HEK293 (cell line): ENCODE data around the gene DIS3L2.

ENCODE experiments used
- CTCF ChIA-PET: fragments of 350-600 bp; formaldehyde crosslinking; extraction: SDS; loops from one replicate; lab custom pipeline; 2021; ENCODE audit warnings: antibody characterized with exemption; lab: Yijun Ruan, JAX
- POLR2A ChIA-PET: fragments of 300-600 bp; formaldehyde crosslinking; extraction: SDS; loops from one replicate; lab custom pipeline; 2020; ENCODE audit warnings: antibody characterized with exemption, inconsistent platforms; lab: Yijun Ruan, JAX
- H3K27ac ChIP-seq: fragments of 200-500 bp; sonication (Bioruptor generic); 2 replicates; pipeline ENCODE4 v1.5.1; 2014; ENCODE audit warnings: low read depth, low read length, control low read depth, inconsistent platforms; ENCODE audit errors: extremely low read depth
- H3K36me3 ChIP-seq, 2 experiments: fragments of 200-500 bp in 1 of 2; sonication (Bioruptor generic) in 1 of 2; 1 replicate in 1 of 2; 2 replicates in 1 of 2; pipeline ENCODE4 v1.5.1; 2014 to 2017; ENCODE audit warnings: inconsistent platforms in 2 of 2, low read length in 2 of 2; ENCODE audit not compliant: control insufficient read depth in 2 of 2, insufficient read depth in 1 of 2
- H3K4me1 ChIP-seq: fragments of 200-500 bp; sonication (Bioruptor generic); 2 replicates; pipeline ENCODE4 v1.5.1; 2014; ENCODE audit warnings: mild to moderate bottlenecking, low read length, inconsistent platforms; ENCODE audit not compliant: control insufficient read depth, insufficient read depth
- H3K4me3 ChIP-seq: 2 replicates; pipeline ENCODE4 v1.5.1; 2011; ENCODE audit warnings: low read depth, mild to moderate bottlenecking, control low read depth, low read length, moderate library complexity
- H3K9me3 ChIP-seq: fragments of 200-500 bp; sonication (Bioruptor generic); 2 replicates; pipeline ENCODE4 v1.5.1; 2014; ENCODE audit warnings: low read depth, low read length, inconsistent platforms; ENCODE audit not compliant: control insufficient read depth, insufficient read depth
- CTCF ChIP-seq: fragments of 450-650 bp; formaldehyde crosslinking; IDR thresholded peaks from 2 replicates; pipeline ENCODE4 v1.5.1; 2016; ENCODE audit warnings: missing biosample characterization, missing genetic modification characterization
- TCF7L2 ChIP-seq: IDR thresholded peaks from 2 replicates; pipeline ENCODE4 v1.6.1; 2011; ENCODE audit warnings: low read depth, mild to moderate bottlenecking, inconsistent platforms, low read length, moderate library complexity, borderline replicate concordance
- ZBTB17 ChIP-seq: fragments of 450-650 bp; formaldehyde crosslinking; IDR thresholded peaks from 2 replicates; pipeline ENCODE4 v1.5.1; 2016; ENCODE audit warnings: missing biosample characterization, missing genetic modification characterization
- ZBTB20 ChIP-seq: fragments of 450-650 bp; formaldehyde crosslinking; IDR thresholded peaks from 2 replicates; pipeline ENCODE4 v1.5.1; 2016; ENCODE audit warnings: missing biosample characterization, missing genetic modification characterization
- ZBTB26 ChIP-seq: fragments of 450-650 bp; formaldehyde crosslinking; optimal IDR thresholded peaks from 2 replicates; pipeline ENCODE3; 2016; ENCODE audit warnings: missing biosample characterization, mild to moderate bottlenecking, missing genetic modification characterization
- ZNF19 ChIP-seq: fragments of 450-650 bp; formaldehyde crosslinking; IDR thresholded peaks from 2 replicates; pipeline ENCODE4; 2016; ENCODE audit warnings: missing biosample characterization, missing genetic modification characterization, low read depth
- ZNF398 ChIP-seq: fragments of 450-650 bp; formaldehyde crosslinking; IDR thresholded peaks from 2 replicates; pipeline ENCODE4 v1.5.1; 2017; ENCODE audit warnings: missing biosample characterization, missing genetic modification characterization
- ZNF48 ChIP-seq: fragments of 450-650 bp; formaldehyde crosslinking; IDR thresholded peaks from 2 replicates; pipeline ENCODE4 v1.5.1; 2016; ENCODE audit warnings: missing biosample characterization, missing genetic modification characterization
- ZNF629 ChIP-seq: fragments of 450-650 bp; formaldehyde crosslinking; IDR thresholded peaks from 2 replicates; pipeline ENCODE4 v1.5.1; 2017; ENCODE audit warnings: missing biosample characterization, missing genetic modification characterization
- ZNF747 ChIP-seq: fragments of 450-650 bp; formaldehyde crosslinking; IDR thresholded peaks from 2 replicates; pipeline ENCODE4 v1.5.1; 2016; ENCODE audit warnings: missing biosample characterization, missing genetic modification characterization

DIS3L2 gene

GRCh38 chr2:231928481-231928880, 33.0 kb upstream of the DIS3L2 start:
- TF ChIP-seq ZNF48 (tag by site-specific recombination), result no peak
- no peak for TF ChIP-seq TCF7L2
- TF ChIP-seq ZNF747 (tag by site-specific recombination), result no peak
- peak; percentile 61 for TF ChIP-seq CTCF (tag by site-specific recombination)
- ChIA-PET CTCF (interaction anchor here (0.6 to 8.6 kb wide), 12 partner anchors 15 to 1660 kb away, joined by 3 to 85 read pairs (median 3); no protein-coding TSS in a partner anchor), POLR2A (no interaction called here)
- Histone ChIP-seq H3K27ac (no peak overlapping the region), H3K4me3 (no peak overlapping the region), H3K36me3 (peaks cover 0 to 13% of the 10 kb centered on the region in 2 experiments; a peak in 1 of 3 replicates), H3K9me3 (no peaks in the 10 kb centered on the region), H3K4me1 (no peaks in the 10 kb centered on the region)

GRCh38 chr2:231928901-231929725, 32.4 kb upstream of the DIS3L2 start:
- ChIA-PET CTCF (interaction anchor here (0.6 to 8.6 kb wide), 16 partner anchors 8 to 1660 kb away, joined by 3 to 85 read pairs (median 3); no protein-coding TSS in a partner anchor), POLR2A (interaction anchor here (0.6 to 1.1 kb wide), 2 partner anchors 34 to 384 kb away, joined by 3 to 5 read pairs; no protein-coding TSS in a partner anchor)
- H3K27ac ChIP-seq, result no peak overlapping the region
- no peak for TF ChIP-seq ZNF19 (tag by site-specific recombination)
- TF ChIP-seq ZNF398 (tag by site-specific recombination), result peak; percentile 19; the same call in 1 of the 2 replicates
- peaks cover 0 to 7% of the 10 kb centered on the region in 2 experiments; a peak in 1 of 3 replicates for H3K36me3 ChIP-seq
- H3K9me3 ChIP-seq, result no peaks in the 10 kb centered on the region
- no peak overlapping the region for H3K4me3 ChIP-seq
- no peaks in the 10 kb centered on the region for H3K4me1 ChIP-seq

- ChIA-PET POLR2A (interaction anchor here (1.1 kb wide), 1 partner anchor 33 kb away, joined by 3 read pairs; no protein-coding TSS in a partner anchor), CTCF (interaction anchor here (0.6 to 8.6 kb wide), 8 partner anchors 9 to 500 kb away, joined by 3 to 85 read pairs (median 3); no protein-coding TSS in a partner anchor)
These were observed 31.4 kb upstream of the DIS3L2 start for GRCh38 chr2:231929961-231930592.

More at GRCh38 chr2:231929961-231930592, 31.4 kb upstream of the DIS3L2 start:
- Histone ChIP-seq H3K9me3 (no peaks in the 10 kb centered on the region), H3K27ac (no peak overlapping the region), H3K4me1 (no peaks in the 10 kb centered on the region), H3K36me3 (no peaks in the 10 kb centered on the region), H3K4me3 (no peak overlapping the region)
- TF ChIP-seq ZBTB26 (tag by site-specific recombination), result no peak
- TF ChIP-seq ZBTB20, result peak; percentile 61
- TF ChIP-seq ZNF629 (tag by site-specific recombination), result no peak
- TF ChIP-seq ZBTB17, result peak; percentile 98
